H9 (cell line): ENCODE data around the gene VKORC1. TPM values are rescaled to one million over a fixed set of nuclear protein-coding genes. Genes with fewer than 3 reads are reported as not detected.
A peak's percentile ranks its signal among the peaks of the same experiment; 100 is the strongest.

Experiments
- DNase-seq: peaks from one replicate; pipeline ENCODE4 v3.0.0-alpha.2; 2017
- H2AFZ ChIP-seq: one replicate; pipeline ENCODE4 v1.6.1; 2013; ENCODE audit warnings: mild to moderate bottlenecking, low read length, control low read depth, moderate library complexity
- H2AK5ac ChIP-seq: 2 replicates; pipeline ENCODE4 v1.6.1; 2013; ENCODE audit warnings: low read length, control low read depth, mixed read lengths; ENCODE audit not compliant: insufficient read length
- H2BK120ac ChIP-seq: one replicate; pipeline ENCODE4 v1.6.1; 2013; ENCODE audit warnings: low read depth, mild to moderate bottlenecking, low read length, control low read depth, inconsistent platforms; ENCODE audit not compliant: poor library complexity, severe bottlenecking
- H2BK12ac ChIP-seq: 2 replicates; pipeline ENCODE4 v1.6.1; 2013; ENCODE audit warnings: low read length, control low read depth, mixed read lengths, low read depth; ENCODE audit not compliant: insufficient read length
- H2BK15ac ChIP-seq: 2 replicates; pipeline ENCODE4 v1.6.1; 2013; ENCODE audit warnings: low read depth, low read length, control low read depth
- H2BK20ac ChIP-seq: one replicate; pipeline ENCODE4 v1.6.1; 2013; ENCODE audit warnings: low read depth, mild to moderate bottlenecking, low read length, control low read depth, inconsistent platforms; ENCODE audit not compliant: poor library complexity, severe bottlenecking
- H2BK5ac ChIP-seq: 2 replicates; pipeline ENCODE4 v1.6.1; 2013; ENCODE audit warnings: low read length, control low read depth, mixed read lengths; ENCODE audit not compliant: insufficient read length
- H3K14ac ChIP-seq: 2 replicates; pipeline ENCODE4 v1.6.1; 2013; ENCODE audit warnings: low read length, control low read depth; ENCODE audit not compliant: insufficient read depth
- H3K18ac ChIP-seq: 2 replicates; pipeline ENCODE4 v1.6.1; 2013; ENCODE audit warnings: low read depth, mild to moderate bottlenecking, mixed read lengths, low read length, control low read depth; ENCODE audit not compliant: insufficient read length
- H3K23ac ChIP-seq: 2 replicates; pipeline ENCODE4 v1.6.1; 2013; ENCODE audit warnings: low read length, control low read depth, mixed read lengths, low read depth; ENCODE audit not compliant: insufficient read length
- H3K23me2 ChIP-seq: 2 replicates; pipeline ENCODE4 v1.6.1; 2013; ENCODE audit warnings: low read depth, mild to moderate bottlenecking, mixed read lengths, low read length, control low read depth; ENCODE audit not compliant: insufficient read length, poor library complexity, severe bottlenecking
- H3K27ac ChIP-seq: 2 replicates; pipeline ENCODE4 v1.5.1; 2013; ENCODE audit warnings: low read length, control low read depth, mixed read lengths, low read depth; ENCODE audit not compliant: insufficient read length
- H3K27me3 ChIP-seq: 2 replicates; pipeline ENCODE4 v1.6.1; 2013; ENCODE audit warnings: low read length, control low read depth, inconsistent platforms; ENCODE audit not compliant: insufficient read depth
- H3K4ac ChIP-seq: 2 replicates; pipeline ENCODE4 v1.6.1; 2013; ENCODE audit warnings: low read depth, mild to moderate bottlenecking, control low read depth, inconsistent platforms, low read length, moderate library complexity
- H3K4me1 ChIP-seq: 2 replicates; pipeline ENCODE4 v1.6.1; 2013; ENCODE audit warnings: low read length, control low read depth, inconsistent platforms; ENCODE audit not compliant: insufficient read depth
- H3K4me2 ChIP-seq: 2 replicates; pipeline ENCODE4 v1.6.1; 2013; ENCODE audit warnings: low read length, control low read depth, mixed read lengths; ENCODE audit not compliant: insufficient read length, insufficient read depth
- H3K56ac ChIP-seq: 2 replicates; pipeline ENCODE4 v1.6.1; 2013; ENCODE audit warnings: low read depth, mild to moderate bottlenecking, mixed read lengths, low read length, control low read depth; ENCODE audit not compliant: insufficient read length
- H3K79me1 ChIP-seq: 2 replicates; pipeline ENCODE4 v1.6.1; 2013; ENCODE audit warnings: low read depth, mild to moderate bottlenecking, moderate library complexity, low read length, control low read depth, inconsistent platforms; ENCODE audit not compliant: insufficient read depth, poor library complexity, severe bottlenecking
- H3K79me2 ChIP-seq: 2 replicates; pipeline ENCODE4 v1.6.1; 2013; ENCODE audit warnings: low read length, control low read depth, inconsistent platforms; ENCODE audit not compliant: insufficient read depth
- H3K9ac ChIP-seq: 2 replicates; pipeline ENCODE4 v1.6.1; 2013; ENCODE audit warnings: low read length, control low read depth, mixed read lengths; ENCODE audit not compliant: insufficient read length; ENCODE audit errors: extremely low read depth
- H3K9me3 ChIP-seq: one replicate; pipeline ENCODE4 v1.6.1; 2013; ENCODE audit warnings: low read depth, low read length, inconsistent platforms; ENCODE audit not compliant: control insufficient read depth
- H3T11ph ChIP-seq: one replicate; pipeline ENCODE4 v1.6.1; 2013; ENCODE audit warnings: mild to moderate bottlenecking, low read length, control low read depth, inconsistent platforms
- H4K20me1 ChIP-seq: one replicate; pipeline ENCODE4 v1.6.1; 2013; ENCODE audit not compliant: control insufficient read depth, insufficient read length, insufficient read depth
- H4K5ac ChIP-seq: 2 replicates; pipeline ENCODE4 v1.6.1; 2013; ENCODE audit warnings: low read depth, mild to moderate bottlenecking, mixed read lengths, low read length, control low read depth; ENCODE audit not compliant: insufficient read length
- H4K8ac ChIP-seq: replicated peaks from 2 replicates; pipeline ENCODE4 v1.6.1; 2013; ENCODE audit warnings: low read length, control low read depth, mixed read lengths, low read depth; ENCODE audit not compliant: insufficient read length
- H4K91ac ChIP-seq: 2 replicates; pipeline ENCODE4 v1.6.1; 2013; ENCODE audit warnings: low read depth, mild to moderate bottlenecking, moderate library complexity, mixed read lengths, low read length, control low read depth; ENCODE audit not compliant: insufficient read length
- H3K27ac Mint-ChIP-seq, 3 experiments: 2 replicates in 2 of 3; 3 replicates in 1 of 3; pipeline ENCODE4 v1.8.0; 2020 to 2021; ENCODE audit warnings: mixed read lengths in 3 of 3, mild to moderate bottlenecking in 1 of 3, moderate library complexity in 1 of 3
- H3K27me3 Mint-ChIP-seq: 2 replicates; pipeline ENCODE4 v1.8.0; 2021; ENCODE audit warnings: low read depth, mild to moderate bottlenecking, moderate library complexity, mixed read lengths
- H3K36me3 Mint-ChIP-seq, 3 experiments: 2 replicates in 2 of 3; 3 replicates in 1 of 3; pipeline ENCODE4 v1.8.0; 2020 to 2021; ENCODE audit warnings: low read depth in 3 of 3, mixed read lengths in 3 of 3; ENCODE audit not compliant: insufficient read depth in 1 of 3
- H3K4me1 Mint-ChIP-seq, 2 experiments: 2 replicates each; pipeline ENCODE4 v1.8.0; 2020; ENCODE audit warnings: mixed read lengths in 2 of 2
- H3K4me3 Mint-ChIP-seq, 2 experiments: 2 replicates in 1 of 2; 3 replicates in 1 of 2; pipeline ENCODE4 v1.8.0; 2020 to 2021; ENCODE audit warnings: mild to moderate bottlenecking in 2 of 2, mixed read lengths in 2 of 2, moderate library complexity in 1 of 2
- H3K9me3 Mint-ChIP-seq, 2 experiments: 2 replicates in 1 of 2; 3 replicates in 1 of 2; pipeline ENCODE4 v1.8.0; 2020; ENCODE audit warnings: mild to moderate bottlenecking in 2 of 2, mixed read lengths in 2 of 2, moderate library complexity in 1 of 2
- CTCF ChIP-seq: fragments of 200-600 bp; sonication (generic); conservative IDR thresholded peaks from 3 replicates; pipeline ENCODE4 v1.8.0; 2021; ENCODE audit warnings: antibody characterized with exemption, mild to moderate bottlenecking
- WGBS: extraction: QIAGEN DNeasy Blood & Tissue Kit; methylation state at CpG from one replicate; pipeline ENCODE4 v1.1.7; 2013; ENCODE audit warnings: missing lambda C conversion rate, low lambda C conversion rate, mixed read lengths; ENCODE audit not compliant: insufficient read length; ENCODE audit errors: extremely low coverage; 5-methylcytosine and 5-hydroxymethylcytosine counted together
- total RNA-seq: library from RNA; stranded (reverse); gene quantifications from 2 replicates; pipeline ENCODE4 v1.2.1, GENCODE V29; 2021

The VKORC1 gene
- total RNA-seq, 1 experiment from 2014 or later: 93.9 TPM

GRCh38 chr16:31109622-31110021 is 15.0 kb upstream of the VKORC1 start:
- no peak overlapping the region for H3K23ac ChIP-seq
- no peaks in the 10 kb centered on the region; the same call in 1 of the 2 replicates for H3K27me3 Mint-ChIP-seq
- H3K9me3 ChIP-seq: no peaks in the 10 kb centered on the region
- no peak overlapping the region for H3K56ac ChIP-seq
- H3K79me2 ChIP-seq: no peaks in the 10 kb centered on the region; the same call in 1 of the 2 replicates
- H2AFZ ChIP-seq: no peak overlapping the region
- peak overlapping the region in 1 of 3 experiments; percentile 62; a peak in 1 of 7 replicates for H3K27ac Mint-ChIP-seq
- no peak overlapping the region for H4K5ac ChIP-seq
- no peak overlapping the region for H3T11ph ChIP-seq
- H3K36me3 Mint-ChIP-seq: peaks cover 19 to 37% (median 31%) of the 10 kb centered on the region in 3 experiments
- no peaks in the 10 kb centered on the region; a peak in 2 of 5 replicates for H3K9me3 Mint-ChIP-seq
- no peaks in the 10 kb centered on the region for H3K4me1 ChIP-seq
- TF ChIP-seq CTCF: no peak
- H3K27ac ChIP-seq: no peak overlapping the region
- H3K4me3 Mint-ChIP-seq: peak overlapping the region; percentile 54 to 83
- no peaks in the 10 kb centered on the region for H4K20me1 ChIP-seq
- no peaks in the 10 kb centered on the region for H3K79me1 ChIP-seq
- H2BK15ac ChIP-seq: no peak overlapping the region
- H2BK12ac ChIP-seq: no peak overlapping the region
- WGBS: no CpG with 5 or more reads among the region's 12 CpGs
- DNase-seq: no peak
- H2AK5ac ChIP-seq: no peak overlapping the region
- no peak overlapping the region for H3K4me2 ChIP-seq
- H3K4me1 Mint-ChIP-seq: peaks cover 9 to 14% of the 10 kb centered on the region in 2 experiments
- no peak overlapping the region for H2BK20ac ChIP-seq
- H3K14ac ChIP-seq: no peak overlapping the region
- H3K9ac ChIP-seq: no peak overlapping the region
- peaks cover 8% of the 10 kb centered on the region for H3K23me2 ChIP-seq
- H2BK120ac ChIP-seq: no peak overlapping the region
- no peak overlapping the region for H3K18ac ChIP-seq
- H2BK5ac ChIP-seq: no peak overlapping the region
- H4K8ac ChIP-seq: no peak overlapping the region
- H3K4ac ChIP-seq: no peak overlapping the region
- no peak overlapping the region for H4K91ac ChIP-seq
- H3K27me3 ChIP-seq: no peaks in the 10 kb centered on the region; the same call in 1 of the 2 replicates
